Measurements from ENCODE around the gene SAA4.

GRCh38 chr11:18188796-18189195, 47.8 kb downstream of the SAA4 start:
- TF ChIP-seq TAF1 (IDR thresholded peaks at IDR 0.05; ENCODE audit: low read depth, low read length) = no peak
- no peak for TF ChIP-seq POLR2AphosphoS5 (IDR thresholded peaks at IDR 0.05; ENCODE audit: low read depth, low read length)
- no peak for TF ChIP-seq POLR2A (IDR thresholded peaks at IDR 0.05; ENCODE audit: low read depth, low read length)
- no peak for TF ChIP-seq SPI1 (IDR thresholded peaks at IDR 0.05; ENCODE audit: low read depth, low read length)
- no peak for TF ChIP-seq POU2F2 (IDR thresholded peaks at IDR 0.05; ENCODE audit: low read depth, low read length)
- no peak for TF ChIP-seq PAX5 (IDR thresholded peaks at IDR 0.05; ENCODE audit: insufficient read depth, low read length, severe bottlenecking)
